Measurements from ENCODE around the gene KIR2DL3. TPM values are rescaled to one million over a fixed set of nuclear protein-coding genes. Genes with fewer than 3 reads are reported as not detected.

KIR2DL3 gene
- total RNA-seq, 1 donor from 2014 or later: not detected

DNA sequence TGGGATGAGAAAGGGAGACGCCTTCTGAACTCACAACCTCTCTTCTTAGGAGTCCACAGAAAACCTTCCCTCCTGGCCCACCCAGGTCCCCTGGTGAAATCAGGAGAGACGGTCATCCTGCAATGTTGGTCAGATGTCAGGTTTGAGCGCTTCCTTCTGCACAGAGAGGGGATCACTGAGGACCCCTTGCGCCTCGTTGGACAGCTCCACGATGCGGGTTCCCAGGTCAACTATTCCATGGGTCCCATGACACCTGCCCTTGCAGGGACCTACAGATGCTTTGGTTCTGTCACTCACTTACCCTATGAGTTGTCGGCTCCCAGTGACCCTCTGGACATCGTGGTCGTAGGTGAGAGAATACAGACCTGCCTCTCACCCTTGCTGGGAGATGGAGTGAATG is 10.8 kb upstream of the KIR2DL3 start:
- peaks cover 16% of the 10 kb centered on the region for H3K27me3 Mint-ChIP-seq (ENCODE audit: unreplicated experiment)
- DNase-seq (ENCODE audit: low spot score): no peak
- peaks cover 34% of the 10 kb centered on the region for H3K36me3 Mint-ChIP-seq (ENCODE audit: low read depth, unreplicated experiment)
- TF ChIP-seq, protein P1, sequence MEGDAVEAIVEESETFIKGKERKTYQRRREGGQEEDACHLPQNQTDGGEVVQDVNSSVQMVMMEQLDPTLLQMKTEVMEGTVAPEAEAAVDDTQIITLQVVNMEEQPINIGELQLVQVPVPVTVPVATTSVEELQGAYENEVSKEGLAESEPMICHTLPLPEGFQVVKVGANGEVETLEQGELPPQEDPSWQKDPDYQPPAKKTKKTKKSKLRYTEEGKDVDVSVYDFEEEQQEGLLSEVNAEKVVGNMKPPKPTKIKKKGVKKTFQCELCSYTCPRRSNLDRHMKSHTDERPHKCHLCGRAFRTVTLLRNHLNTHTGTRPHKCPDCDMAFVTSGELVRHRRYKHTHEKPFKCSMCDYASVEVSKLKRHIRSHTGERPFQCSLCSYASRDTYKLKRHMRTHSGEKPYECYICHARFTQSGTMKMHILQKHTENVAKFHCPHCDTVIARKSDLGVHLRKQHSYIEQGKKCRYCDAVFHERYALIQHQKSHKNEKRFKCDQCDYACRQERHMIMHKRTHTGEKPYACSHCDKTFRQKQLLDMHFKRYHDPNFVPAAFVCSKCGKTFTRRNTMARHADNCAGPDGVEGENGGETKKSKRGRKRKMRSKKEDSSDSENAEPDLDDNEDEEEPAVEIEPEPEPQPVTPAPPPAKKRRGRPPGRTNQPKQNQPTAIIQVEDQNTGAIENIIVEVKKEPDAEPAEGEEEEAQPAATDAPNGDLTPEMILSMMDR (IDR thresholded peaks at IDR 0.05; ENCODE audit: unreplicated experiment): no peak
- H3K9me3 Mint-ChIP-seq (ENCODE audit: unreplicated experiment): peaks cover 58% of the 10 kb centered on the region
- no peak overlapping the region for H3K4me3 Mint-ChIP-seq (ENCODE audit: unreplicated experiment)
- no peaks in the 10 kb centered on the region for H3K4me1 Mint-ChIP-seq (ENCODE audit: unreplicated experiment)
- H3K27ac Mint-ChIP-seq (ENCODE audit: unreplicated experiment): no peak overlapping the region

DNA sequence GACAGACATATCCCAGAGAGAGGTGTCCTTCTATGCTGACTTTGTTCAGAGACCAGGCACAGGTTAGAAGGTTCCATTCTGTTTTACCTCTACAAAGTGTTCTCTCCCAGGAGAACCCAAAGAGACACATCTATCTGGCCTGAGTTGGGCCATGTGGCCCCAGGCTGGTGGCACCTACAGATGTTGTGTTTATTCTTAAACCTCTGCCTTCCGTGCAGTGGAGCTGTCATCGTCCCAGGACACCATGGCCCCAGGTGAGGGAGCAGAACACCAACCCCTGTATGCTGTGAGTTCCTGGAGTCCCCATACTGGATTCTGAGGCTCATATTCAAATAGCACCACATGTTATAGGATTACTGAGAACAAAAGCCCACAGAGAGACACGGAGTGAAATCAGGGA is 10.1 kb upstream of the KIR2DL3 start:
- Mint-ChIP-seq H3K27ac (ENCODE audit: unreplicated experiment) (no peak overlapping the region), H3K9me3 (ENCODE audit: unreplicated experiment) (peaks cover 62% of the 10 kb centered on the region), H3K4me3 (ENCODE audit: unreplicated experiment) (no peak overlapping the region), H3K27me3 (ENCODE audit: unreplicated experiment) (peaks cover 16% of the 10 kb centered on the region), H3K4me1 (ENCODE audit: unreplicated experiment) (no peaks in the 10 kb centered on the region), H3K36me3 (ENCODE audit: low read depth, unreplicated experiment) (peaks cover 35% of the 10 kb centered on the region)
- no peak for DNase-seq (ENCODE audit: low spot score)
- TF ChIP-seq, protein P1 (IDR thresholded peaks at IDR 0.05; ENCODE audit: unreplicated experiment): no peak

DNA sequence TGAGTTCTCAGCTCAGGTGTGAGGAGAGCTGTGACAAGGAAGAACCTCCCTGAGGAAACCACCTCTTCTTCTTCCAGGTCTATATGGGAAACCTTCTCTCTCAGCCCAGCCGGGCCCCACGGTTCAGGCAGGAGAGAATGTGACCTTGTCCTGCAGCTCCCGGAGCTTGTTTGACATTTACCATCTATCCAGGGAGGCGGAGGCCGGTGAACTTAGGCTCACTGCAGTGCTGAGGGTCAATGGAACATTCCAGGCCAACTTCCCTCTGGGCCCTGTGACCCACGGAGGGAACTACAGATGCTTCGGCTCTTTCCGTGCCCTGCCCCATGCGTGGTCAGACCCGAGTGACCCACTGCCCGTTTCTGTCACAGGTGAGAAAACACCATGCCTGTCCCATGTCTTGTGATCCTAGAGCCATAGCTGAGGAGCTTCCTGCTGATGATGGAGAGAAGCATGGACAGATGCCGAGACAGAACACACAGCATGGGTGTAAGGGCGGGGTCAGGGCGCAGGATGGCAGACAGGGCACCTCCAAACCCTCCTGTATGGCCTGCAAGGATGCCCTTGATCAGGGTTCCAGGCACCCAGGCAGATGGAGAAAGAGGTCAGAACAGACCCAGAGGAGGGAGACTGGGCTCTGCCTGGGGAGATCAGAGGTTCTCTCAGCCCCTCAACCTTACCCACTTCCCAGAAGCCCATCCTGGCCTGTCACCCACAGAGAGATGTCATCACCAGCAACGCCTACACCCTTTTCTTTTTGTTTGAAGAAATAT is 8.7 kb upstream of the KIR2DL3 start:
- Mint-ChIP-seq H3K27me3 (ENCODE audit: unreplicated experiment) (peaks cover 11% of the 10 kb centered on the region), H3K36me3 (ENCODE audit: low read depth, unreplicated experiment) (peaks cover 39% of the 10 kb centered on the region), H3K4me1 (ENCODE audit: unreplicated experiment) (no peaks in the 10 kb centered on the region), H3K4me3 (ENCODE audit: unreplicated experiment) (no peak overlapping the region), H3K27ac (ENCODE audit: unreplicated experiment) (no peak overlapping the region), H3K9me3 (ENCODE audit: unreplicated experiment) (peaks cover 65% of the 10 kb centered on the region)
- DNase-seq (ENCODE audit: low spot score): no peak
- TF ChIP-seq, protein P1 (IDR thresholded peaks at IDR 0.05; ENCODE audit: unreplicated experiment): no peak

DNA sequence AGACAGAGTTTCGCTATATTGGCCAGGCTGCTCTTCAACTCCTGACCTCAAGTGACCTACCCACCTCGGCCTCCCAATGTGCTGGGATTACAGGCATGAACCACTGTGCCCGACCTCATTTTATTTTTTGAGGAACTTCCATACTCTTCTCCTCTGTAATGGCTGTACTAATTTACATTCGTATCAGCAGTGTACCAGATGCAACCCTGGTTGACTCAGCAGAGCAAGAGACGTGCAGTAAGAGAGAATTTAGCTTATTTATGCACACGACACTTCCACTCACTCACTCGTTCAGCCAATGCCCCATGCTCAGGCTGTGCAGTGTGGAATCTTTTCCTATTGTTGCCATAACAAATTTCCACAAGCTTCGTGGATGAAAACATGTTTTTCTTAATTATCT is 7.1 kb upstream of the KIR2DL3 start:
- TF ChIP-seq, protein P1 (IDR thresholded peaks at IDR 0.05; ENCODE audit: unreplicated experiment): no peak
- Mint-ChIP-seq H3K4me3 (ENCODE audit: unreplicated experiment) (no peak overlapping the region), H3K27ac (ENCODE audit: unreplicated experiment) (no peak overlapping the region), H3K9me3 (ENCODE audit: unreplicated experiment) (peaks cover 59% of the 10 kb centered on the region), H3K4me1 (ENCODE audit: unreplicated experiment) (no peaks in the 10 kb centered on the region), H3K27me3 (ENCODE audit: unreplicated experiment) (peaks cover 13% of the 10 kb centered on the region), H3K36me3 (ENCODE audit: low read depth, unreplicated experiment) (peaks cover 37% of the 10 kb centered on the region)
- DNase-seq (ENCODE audit: low spot score): no peak

DNA sequence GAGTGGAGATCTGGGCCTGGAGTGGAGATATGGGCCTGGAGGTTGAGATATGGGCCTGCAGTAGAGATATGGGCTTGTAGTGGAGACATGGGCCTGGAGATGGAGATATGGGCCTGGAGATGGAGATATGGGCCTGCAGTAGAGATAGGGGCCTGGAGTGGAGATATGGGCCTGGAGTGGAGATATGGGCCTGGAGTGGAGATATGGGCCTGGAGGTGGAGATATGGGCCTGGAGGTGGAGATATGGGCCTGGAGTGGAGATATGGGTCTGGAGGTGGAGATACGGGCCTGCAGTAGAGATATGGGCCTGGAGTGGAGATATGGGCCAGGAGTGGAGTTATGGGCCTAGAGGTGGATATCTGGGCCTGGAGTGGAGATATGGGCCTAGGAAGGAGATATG is 402 bp downstream of the KIR2DL3 start:
- TF ChIP-seq, protein P1 (IDR thresholded peaks at IDR 0.05; ENCODE audit: unreplicated experiment): no peak
- Mint-ChIP-seq H3K36me3 (ENCODE audit: low read depth, unreplicated experiment) (peaks cover 40% of the 10 kb centered on the region), H3K4me3 (ENCODE audit: unreplicated experiment) (no peak overlapping the region), H3K27ac (ENCODE audit: unreplicated experiment) (no peak overlapping the region), H3K9me3 (ENCODE audit: unreplicated experiment) (peaks cover 58% of the 10 kb centered on the region), H3K4me1 (ENCODE audit: unreplicated experiment) (no peaks in the 10 kb centered on the region), H3K27me3 (ENCODE audit: unreplicated experiment) (peaks cover 12% of the 10 kb centered on the region)
- DNase-seq (ENCODE audit: low spot score): no peak

Data from endothelial cell (in vitro differentiated cells).